GM18951 (cell line): ENCODE results near the gene NEB.
"Not testable (repeated sequence)": the region's sequence is repeated elsewhere in the genome, so short reads cannot be mapped to it uniquely, and the experiment has no call there.

Experiments
- POLR2A ChIP-seq: IDR thresholded peaks from 4 replicates; pipeline ENCODE4 v1.6.1; 2011; ENCODE audit warnings: mild to moderate bottlenecking; ENCODE audit not compliant: insufficient read length, insufficient read depth; ENCODE audit errors: extremely low read depth
- in situ Hi-C: fragments of 300-500 bp; cut with MboI; formaldehyde crosslinking; loops from one replicate; pipeline ENCODE4 v1.12.0; 2022; ENCODE audit warnings: low sequenced_read_pairs, mixed read lengths, inconsistent platforms; ENCODE audit not compliant: unreplicated experiment

NEB gene

DNA sequence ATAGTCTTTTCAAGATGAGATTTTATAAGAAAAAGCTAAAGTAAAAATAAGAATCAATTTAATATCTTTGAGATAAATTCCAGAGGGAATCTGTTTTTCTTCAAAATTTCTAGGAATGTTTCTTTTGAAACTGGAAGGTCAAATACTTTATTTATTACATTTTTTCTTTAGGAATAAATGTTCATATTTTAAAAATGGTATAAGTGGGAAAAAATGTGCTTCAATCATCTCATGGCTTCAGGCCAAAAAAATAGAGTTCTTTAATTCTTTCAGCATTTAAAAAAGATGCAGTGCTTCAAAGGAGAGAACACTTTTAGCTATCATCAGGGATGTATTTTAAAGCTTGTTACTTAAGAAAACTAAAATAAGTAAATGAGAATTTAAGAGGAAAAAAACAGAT is 110.6 kb downstream of the NEB start:
- TF ChIP-seq POLR2A: no peak
- in situ Hi-C loops: no loop called here

GRCh38 chr2:151620761-151621160 is 113.5 kb downstream of the NEB start:
- in situ Hi-C loops: no loop called here
- TF ChIP-seq POLR2A: no peak

- in situ Hi-C loops: no loop called here
- no peak for TF ChIP-seq POLR2A
Measured at GRCh38 chr2:151619337-151619989, 114.8 kb downstream of the NEB start.

GRCh38 chr2:151616760-151617339 is 117.4 kb downstream of the NEB start:
- in situ Hi-C loops: no loop called here
- no peak for TF ChIP-seq POLR2A

DNA sequence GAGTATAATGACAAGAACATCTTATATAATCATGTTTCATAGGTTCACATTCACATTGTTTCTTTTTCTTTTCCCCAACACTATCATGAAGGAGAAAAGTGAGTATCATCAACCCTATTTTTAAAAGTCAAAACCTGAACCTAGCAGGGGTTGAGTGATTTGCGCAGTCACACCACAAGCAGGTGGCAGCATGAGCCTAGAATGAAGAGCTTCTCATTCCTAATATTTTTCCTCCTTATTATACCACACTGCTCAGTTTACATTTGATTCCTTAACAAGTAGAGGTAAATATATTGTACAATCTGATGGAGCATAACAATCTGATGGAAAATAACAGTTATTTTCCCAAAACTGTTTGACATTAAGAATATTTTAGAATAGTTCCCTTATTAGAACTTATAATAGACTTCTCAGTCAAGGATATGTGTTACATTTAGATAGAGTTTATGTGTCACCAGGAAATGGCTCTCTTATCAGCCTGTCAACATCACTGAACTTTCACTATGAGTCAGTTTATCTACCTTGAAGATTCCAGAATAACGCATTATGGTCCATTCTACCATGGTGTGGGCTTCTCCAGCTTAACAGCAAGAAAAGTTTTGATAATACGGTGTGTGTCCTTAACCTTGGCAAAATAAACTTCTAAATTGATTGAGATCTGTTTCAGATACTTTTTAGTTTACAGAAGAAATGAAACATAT is 119.5 kb downstream of the NEB start:
- no peak for TF ChIP-seq POLR2A
- in situ Hi-C loops: no loop called here

DNA sequence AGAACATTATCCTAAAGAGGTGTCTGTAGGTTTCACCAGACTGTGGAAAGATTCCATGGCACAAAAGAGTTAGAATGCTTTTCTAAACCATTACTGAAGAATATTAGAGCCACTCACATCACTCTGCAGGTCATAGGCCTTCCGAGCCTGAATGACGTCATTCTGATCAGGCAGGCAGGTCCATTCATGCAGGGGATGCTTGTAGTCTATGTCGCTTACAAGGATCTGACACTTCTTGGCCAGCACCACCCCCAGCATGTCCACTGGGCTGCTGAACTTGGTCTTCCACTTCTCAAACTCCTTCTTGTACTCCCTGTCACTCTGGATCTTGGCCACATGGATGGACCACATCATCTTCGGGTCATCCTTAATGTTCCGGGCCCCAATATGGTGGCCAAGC is 120.1 kb downstream of the NEB start:
- in situ Hi-C loops: no loop called here

GRCh38 chr2:151611351-151611750 is 122.9 kb downstream of the NEB start:
- TF ChIP-seq POLR2A: no peak

More for the DNA sequence above, 120.1 kb downstream of the NEB start:
- TF ChIP-seq POLR2A: no peak

GRCh38 chr2:151610310-151610709 is 124.0 kb downstream of the NEB start:
- in situ Hi-C loops: no loop called here
- no peak for TF ChIP-seq POLR2A

More at GRCh38 chr2:151611351-151611750, 122.9 kb downstream of the NEB start:
- in situ Hi-C loops: no loop called here

DNA sequence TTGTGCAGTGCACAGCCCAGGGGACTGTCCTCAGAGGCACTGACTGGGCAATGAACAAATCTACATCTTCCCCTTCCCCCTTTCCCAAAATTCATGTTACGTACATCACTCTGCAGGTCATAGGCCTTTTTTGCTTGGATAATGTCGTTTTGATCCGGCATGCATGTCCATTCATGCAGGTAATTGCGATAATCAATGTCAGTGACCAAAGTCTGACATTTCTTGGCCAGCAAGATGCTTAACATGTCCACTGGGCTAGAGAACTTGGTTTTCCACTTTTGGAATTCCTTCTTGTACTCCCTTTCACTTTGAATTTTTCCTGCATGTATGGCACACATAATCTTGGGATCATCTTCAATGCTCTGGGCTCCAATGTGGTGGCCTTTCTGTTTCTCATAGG is 124.6 kb downstream of the NEB start:
- TF ChIP-seq POLR2A: no peak
- in situ Hi-C loops: no loop called here

DNA sequence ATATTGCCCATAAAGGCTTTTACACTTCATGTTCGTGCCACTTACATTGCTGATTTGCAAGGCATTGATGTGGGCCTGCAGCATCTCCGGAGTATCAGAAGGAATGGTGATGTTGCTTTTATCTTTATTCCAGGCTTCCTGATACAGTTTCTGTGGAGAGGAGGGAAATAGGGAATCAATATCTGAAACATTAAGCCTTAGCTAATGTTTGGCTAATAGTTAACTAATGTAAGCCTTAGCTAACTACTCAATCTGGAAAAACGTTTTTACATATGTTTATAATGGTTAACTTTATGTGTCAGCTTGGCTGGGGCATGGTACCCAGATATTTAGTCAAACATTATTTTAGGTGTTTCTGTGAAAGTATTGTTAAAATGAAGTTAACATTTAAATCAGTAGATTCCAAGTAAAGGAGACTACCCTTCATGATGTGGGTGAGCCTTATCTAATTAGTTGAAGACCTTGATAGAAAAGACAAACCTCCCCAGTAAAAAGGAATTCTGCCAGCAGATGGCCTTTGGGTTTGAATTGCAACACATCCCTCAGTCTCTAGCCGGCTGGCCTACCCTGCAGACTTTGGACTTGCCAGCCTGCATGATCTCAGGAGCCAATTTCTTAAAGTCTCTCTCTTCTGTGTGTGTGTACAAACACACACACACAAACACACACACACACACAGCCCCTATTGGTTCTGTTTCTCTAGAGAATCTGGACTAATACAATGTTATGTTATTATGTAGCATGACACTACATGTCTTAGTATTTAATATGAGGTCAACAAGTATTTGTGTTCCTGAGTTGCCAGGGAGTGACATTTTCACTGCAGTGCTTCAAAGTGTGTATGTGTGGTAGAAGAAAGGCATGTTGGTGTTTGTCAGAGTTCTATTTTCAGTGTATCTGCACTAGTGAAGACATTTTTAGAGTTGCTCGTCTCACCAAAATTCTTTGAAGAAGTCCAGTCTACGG is 126.5 kb downstream of the NEB start:
- in situ Hi-C loops: not testable (repeated sequence)

DNA sequence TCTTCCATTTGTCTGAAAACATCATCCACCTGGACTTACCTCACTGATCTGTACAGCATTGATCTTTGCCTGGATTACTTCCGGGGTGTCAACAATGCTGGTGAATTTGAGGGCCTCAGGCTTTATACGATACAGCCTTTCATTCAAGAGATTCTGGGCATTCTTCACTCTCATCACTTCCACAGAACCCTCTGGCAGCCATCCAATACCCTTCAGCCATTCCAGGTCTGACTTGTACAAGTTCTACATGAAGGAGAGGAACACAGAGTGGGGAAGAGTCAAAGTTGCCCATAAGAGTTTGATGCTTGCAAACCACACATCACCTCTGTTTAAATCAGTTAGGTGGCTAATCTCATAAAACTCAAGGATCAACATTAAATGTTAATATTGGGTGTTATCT is 130.7 kb downstream of the NEB start:
- in situ Hi-C loops: not testable (repeated sequence)

DNA sequence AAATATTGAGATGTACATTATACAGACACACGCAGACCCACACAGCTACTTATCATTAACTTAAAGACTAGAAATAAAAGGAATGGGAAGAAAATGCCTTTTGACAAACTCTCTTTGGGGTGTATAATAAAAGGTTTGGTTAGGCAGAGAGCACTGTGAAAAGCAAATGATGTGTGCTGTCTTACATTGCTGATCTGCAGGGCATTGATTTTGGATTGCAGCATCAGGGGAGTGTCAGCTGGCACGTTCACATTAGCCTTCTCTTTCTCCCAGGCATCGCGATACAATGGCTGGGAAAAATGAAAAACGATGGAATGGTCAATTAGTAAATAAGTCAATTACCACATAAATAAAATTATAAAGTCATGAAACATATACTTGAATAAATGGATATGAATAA is 131.9 kb downstream of the NEB start:
- in situ Hi-C loops: not testable (repeated sequence)

GRCh38 chr2:151601803-151602202 is 132.5 kb downstream of the NEB start:
- in situ Hi-C loops: not testable (repeated sequence)

DNA sequence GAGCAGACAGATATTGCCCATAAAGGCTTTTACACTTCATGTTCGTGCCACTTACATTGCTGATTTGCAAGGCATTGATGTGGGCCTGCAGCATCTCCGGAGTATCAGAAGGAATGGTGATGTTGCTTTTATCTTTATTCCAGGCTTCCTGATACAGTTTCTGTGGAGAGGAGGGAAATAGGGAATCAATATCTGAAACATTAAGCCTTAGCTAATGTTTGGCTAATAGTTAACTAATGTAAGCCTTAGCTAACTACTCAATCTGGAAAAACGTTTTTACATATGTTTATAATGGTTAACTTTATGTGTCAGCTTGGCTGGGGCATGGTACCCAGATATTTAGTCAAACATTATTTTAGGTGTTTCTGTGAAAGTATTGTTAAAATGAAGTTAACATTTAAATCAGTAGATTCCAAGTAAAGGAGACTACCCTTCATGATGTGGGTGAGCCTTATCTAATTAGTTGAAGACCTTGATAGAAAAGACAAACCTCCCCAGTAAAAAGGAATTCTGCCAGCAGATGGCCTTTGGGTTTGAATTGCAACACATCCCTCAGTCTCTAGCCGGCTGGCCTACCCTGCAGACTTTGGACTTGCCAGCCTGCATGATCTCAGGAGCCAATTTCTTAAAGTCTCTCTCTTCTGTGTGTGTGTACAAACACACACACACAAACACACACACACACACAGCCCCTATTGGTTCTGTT is 137.2 kb downstream of the NEB start:
- in situ Hi-C loops: not testable (repeated sequence)

DNA sequence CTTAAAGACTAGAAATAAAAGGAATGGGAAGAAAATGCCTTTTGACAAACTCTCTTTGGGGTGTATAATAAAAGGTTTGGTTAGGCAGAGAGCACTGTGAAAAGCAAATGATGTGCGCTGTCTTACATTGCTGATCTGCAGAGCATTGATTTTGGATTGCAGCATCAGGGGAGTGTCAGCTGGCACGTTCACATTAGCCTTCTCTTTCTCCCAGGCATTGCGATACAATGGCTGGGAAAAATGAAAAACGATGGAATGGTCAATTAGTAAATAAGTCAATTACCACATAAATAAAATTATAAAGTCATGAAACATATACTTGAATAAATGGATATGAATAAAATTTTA is 142.4 kb downstream of the NEB start:
- in situ Hi-C loops: not testable (repeated sequence)

DNA sequence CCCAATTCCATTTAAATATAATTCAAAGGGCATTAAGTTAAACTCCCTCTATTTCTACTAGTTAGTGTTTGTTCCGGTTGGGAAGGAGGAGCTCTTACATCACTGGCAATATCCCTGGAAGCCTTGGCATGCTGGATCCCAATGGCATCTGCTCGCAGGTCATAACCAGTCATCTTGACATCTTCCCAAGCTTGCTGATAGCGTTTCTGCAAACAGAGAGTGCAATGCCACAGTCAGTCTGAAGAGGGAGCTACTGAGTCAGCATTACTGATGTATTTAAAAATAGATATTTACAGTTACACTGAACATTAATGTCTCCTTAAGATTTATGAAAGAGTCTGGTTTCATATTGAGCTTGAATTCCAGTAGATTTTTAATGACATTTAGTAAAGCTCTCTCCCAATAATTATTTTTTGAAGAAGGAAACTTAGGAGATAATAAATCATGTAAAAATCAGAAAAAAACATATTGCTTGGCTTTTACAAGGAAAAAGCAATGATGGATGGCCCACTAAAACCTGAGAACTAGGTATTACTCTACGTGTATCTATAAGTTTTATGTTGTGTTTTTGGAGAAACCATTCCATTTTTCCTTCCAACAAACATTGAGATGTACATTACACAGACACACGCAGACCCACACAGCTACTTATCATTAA is 142.9 kb downstream of the NEB start:
- in situ Hi-C loops: not testable (repeated sequence)

GRCh38 chr2:151581300-151581699 is 153.0 kb downstream of the NEB start:
- in situ Hi-C loops: not testable (repeated sequence)

DNA sequence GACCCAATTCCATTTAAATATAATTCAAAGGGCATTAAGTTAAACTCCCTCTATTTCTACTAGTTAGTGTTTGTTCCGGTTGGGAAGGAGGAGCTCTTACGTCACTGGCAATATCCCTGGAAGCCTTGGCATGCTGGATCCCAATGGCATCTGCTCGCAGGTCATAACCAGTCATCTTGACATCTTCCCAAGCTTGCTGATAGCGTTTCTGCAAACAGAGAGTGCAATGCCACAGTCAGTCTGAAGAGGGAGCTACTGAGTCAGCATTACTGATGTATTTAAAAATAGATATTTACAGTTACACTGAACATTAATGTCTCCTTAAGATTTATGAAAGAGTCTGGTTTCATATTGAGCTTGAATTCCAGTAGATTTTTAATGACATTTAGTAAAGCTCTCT is 153.6 kb downstream of the NEB start:
- in situ Hi-C loops: not testable (repeated sequence)
